ENCODE measurements around the gene FBXL20. TPM values are rescaled to one million over a fixed set of nuclear protein-coding genes. Genes with fewer than 3 reads are reported as not detected.

FBXL20 gene
- polyA plus RNA-seq, 1 of the 3 experiments (the other 2 are of a cell fraction), result 2.2 TPM

- H3K27ac ChIP-seq (ENCODE audit: low read depth in 2 of 2, low read length in 1 of 2), result no peak overlapping the region
- peaks cover 20 to 21% of the 10 kb centered on the region in 2 experiments for H3K36me3 ChIP-seq (replicated peaks in 1 of 2; ENCODE audit: control insufficient read depth in 1 of 2, insufficient read depth in 2 of 2, low read length in 1 of 2)
- ChIA-PET POLR2A (interaction anchor here (1.7 kb wide), 1 partner anchor 48 kb away, joined by 6 read pairs; the partner anchor contains the start of gene MED1), CTCF (no interaction called here)
- H3K9ac ChIP-seq, result no peak overlapping the region
- WGBS (ENCODE audit: low lambda C conversion rate), result 86% methylated on average over 22 of the region's 22 CpGs
- H3K4me3 ChIP-seq (ENCODE audit: low read depth in 2 of 2, low read length in 1 of 2), result no peak overlapping the region
- H3K9me3 ChIP-seq, result no peaks in the 10 kb centered on the region
- peak overlapping the region; percentile 86; the same call in 1 of the 2 replicates for H3K4me2 ChIP-seq
- peaks cover 51% of the 10 kb centered on the region for H3F3A ChIP-seq (replicated peaks; ENCODE audit: insufficient read depth)
- TF ChIP-seq EZH2phosphoT487 (IDR thresholded peaks at IDR 0.05; ENCODE audit: borderline replicate concordance, low read depth) (no peak), USF1 (IDR thresholded peaks at IDR 0.05; ENCODE audit: borderline replicate concordance, low read depth) (no peak), TEAD4 (IDR thresholded peaks at IDR 0.05; ENCODE audit: borderline replicate concordance, insufficient read depth) (no peak), NFIC (IDR thresholded peaks at IDR 0.05; ENCODE audit: borderline replicate concordance) (no peak), ZBTB33 (IDR thresholded peaks at IDR 0.05; ENCODE audit: borderline replicate concordance, low read depth) (no peak), RXRA (IDR thresholded peaks at IDR 0.05; ENCODE audit: borderline replicate concordance, low read depth) (no peak), TAF1 (IDR thresholded peaks at IDR 0.05; ENCODE audit: borderline replicate concordance, low read depth, low read length) (no peak), GATA2 (CRISPR knock-in tag; IDR thresholded peaks at IDR 0.05) (no peak), RCOR1 (IDR thresholded peaks at IDR 0.05; ENCODE audit: low read length) (no peak), MEF2A (IDR thresholded peaks at IDR 0.05; ENCODE audit: borderline replicate concordance, low read depth) (no peak), POLR2AphosphoS5 (IDR thresholded peaks at IDR 0.05; ENCODE audit: low read depth, low read length) (no peak), REST (IDR thresholded peaks at IDR 0.05; ENCODE audit: low read depth, low read length) (no peak), NRF1 (IDR thresholded peaks at IDR 0.05; ENCODE audit: low read depth, low read length) (no peak)
- H3K27me3 ChIP-seq (ENCODE audit: insufficient read depth), result no peaks in the 10 kb centered on the region
- H3K79me2 ChIP-seq (ENCODE audit: insufficient read depth), result peaks cover 32% of the 10 kb centered on the region
- no peak for DNase-seq
- no peaks in the 10 kb centered on the region for H3K9me2 ChIP-seq
- peaks cover 6 to 14% of the 10 kb centered on the region in 2 experiments; a peak in 3 of 4 replicates for H3K4me1 ChIP-seq (ENCODE audit: control insufficient read depth in 1 of 2, insufficient read depth in 2 of 2, low read depth in 1 of 2, low read length in 1 of 2)
- H4K20me1 ChIP-seq (ENCODE audit: insufficient read depth), result peaks cover 23% of the 10 kb centered on the region
- H2AFZ ChIP-seq (ENCODE audit: low read depth), result no peak overlapping the region
Measured at GRCh38 chr17:39402890-39403605, 1.6 kb upstream of the FBXL20 start.

Measured in SK-N-SH (cell line).